Mesenchymal stem cell (in vitro differentiated cells and primary cell): ENCODE results near the gene MTHFSD.

Experiments used
- DNase-seq: peaks from one replicate; pipeline ENCODE4 v3.0.0-alpha.2; 2013
- H2AFZ ChIP-seq: one replicate; pipeline ENCODE4 v1.6.1; 2013; ENCODE audit warnings: low read depth, mild to moderate bottlenecking, control low read depth, inconsistent platforms, low read length, moderate library complexity
- H2AK5ac ChIP-seq: 2 replicates; pipeline ENCODE4 v1.6.1; 2013; ENCODE audit warnings: low read length, moderate library complexity, mild to moderate bottlenecking, inconsistent platforms; ENCODE audit not compliant: severe bottlenecking
- H2BK120ac ChIP-seq: one replicate; pipeline ENCODE4 v1.6.1; 2013; ENCODE audit warnings: low read depth, mild to moderate bottlenecking, inconsistent platforms, low read length, moderate library complexity
- H2BK12ac ChIP-seq, 2 experiments: one replicate each; pipeline ENCODE4 v1.6.1; 2013; ENCODE audit warnings: inconsistent platforms in 2 of 2, low read length in 2 of 2, mild to moderate bottlenecking in 2 of 2, moderate library complexity in 2 of 2, control low read depth in 1 of 2
- H2BK15ac ChIP-seq: one replicate; pipeline ENCODE4 v1.6.1; 2013; ENCODE audit warnings: mild to moderate bottlenecking, low read depth, inconsistent platforms; ENCODE audit not compliant: poor library complexity, severe bottlenecking
- H2BK5ac ChIP-seq: 2 replicates; pipeline ENCODE4 v1.6.1; 2013; ENCODE audit warnings: low read depth, mild to moderate bottlenecking, low read length, control low read depth, inconsistent platforms; ENCODE audit not compliant: poor library complexity, severe bottlenecking
- H3K14ac ChIP-seq, 2 experiments: one replicate each; pipeline ENCODE4 v1.6.1; 2013; ENCODE audit warnings: inconsistent platforms in 2 of 2, low read length in 2 of 2, control low read depth in 1 of 2, mild to moderate bottlenecking in 1 of 2, moderate library complexity in 1 of 2
- H3K18ac ChIP-seq, 2 experiments: one replicate each; pipeline ENCODE4 v1.6.1; 2013; ENCODE audit warnings: inconsistent platforms in 2 of 2, low read length in 2 of 2, control low read depth in 1 of 2, low read depth in 1 of 2, mild to moderate bottlenecking in 1 of 2
- H3K23ac ChIP-seq, 2 experiments: one replicate each; pipeline ENCODE4 v1.6.1; 2013; ENCODE audit warnings: inconsistent platforms in 2 of 2, low read length in 2 of 2, mild to moderate bottlenecking in 2 of 2, moderate library complexity in 2 of 2, control low read depth in 1 of 2
- H3K27ac ChIP-seq: 2 replicates; pipeline ENCODE4 v1.5.1; 2013; ENCODE audit warnings: mild to moderate bottlenecking, moderate library complexity, low read length, control low read depth, inconsistent platforms; ENCODE audit not compliant: poor library complexity, severe bottlenecking
- H3K27me3 ChIP-seq, 2 experiments: 2 replicates each; pipeline versions ENCODE4 v1.6.1 to v1.7.0; 2013; ENCODE audit warnings: low read length in 2 of 2, mild to moderate bottlenecking in 2 of 2, moderate library complexity in 2 of 2, control low read depth in 1 of 2, inconsistent platforms in 1 of 2; ENCODE audit not compliant: control insufficient read depth in 1 of 2, insufficient read depth in 1 of 2
- H3K36me3 ChIP-seq, 2 experiments: 2 replicates each; pipeline versions ENCODE4 v1.6.1 to v1.7.0; 2013; ENCODE audit warnings: low read length in 2 of 2, control low read depth in 1 of 2, inconsistent platforms in 1 of 2, low read depth in 1 of 2, mild to moderate bottlenecking in 1 of 2; ENCODE audit not compliant: insufficient read depth in 2 of 2, control insufficient read depth in 1 of 2
- H3K4ac ChIP-seq, 2 experiments: one replicate each; pipeline ENCODE4 v1.6.1; 2013; ENCODE audit warnings: inconsistent platforms in 2 of 2, low read length in 2 of 2, mild to moderate bottlenecking in 2 of 2, moderate library complexity in 2 of 2, control low read depth in 1 of 2, low read depth in 1 of 2
- H3K4me1 ChIP-seq: 2 replicates; pipeline ENCODE4 v1.6.1; 2013; ENCODE audit warnings: low read depth, low read length, control low read depth; ENCODE audit not compliant: control insufficient read depth, insufficient read depth
- H3K4me2 ChIP-seq: 2 replicates; pipeline ENCODE4 v1.6.1; 2013; ENCODE audit warnings: low read length, mild to moderate bottlenecking, inconsistent platforms; ENCODE audit not compliant: poor library complexity, severe bottlenecking
- H3K4me3 ChIP-seq, 2 experiments: 2 replicates each; pipeline versions ENCODE4 v1.5.1 to v1.7.0; 2013; ENCODE audit warnings: low read length in 2 of 2, mild to moderate bottlenecking in 2 of 2, control low read depth in 1 of 2, low read depth in 1 of 2; ENCODE audit not compliant: insufficient read depth in 1 of 2
- H3K79me1 ChIP-seq: replicated peaks from 2 replicates; pipeline ENCODE4 v1.6.1; 2013; ENCODE audit warnings: mild to moderate bottlenecking, control low read depth, low read length, inconsistent platforms; ENCODE audit not compliant: poor library complexity, severe bottlenecking
- H3K9ac ChIP-seq: 2 replicates; pipeline ENCODE4 v1.7.0; 2013; ENCODE audit warnings: mild to moderate bottlenecking, low read length, moderate library complexity
- H3K9me3 ChIP-seq: 2 replicates; pipeline ENCODE4 v1.7.0; 2013; ENCODE audit warnings: mild to moderate bottlenecking, low read length; ENCODE audit not compliant: control insufficient read depth
- H4K8ac ChIP-seq: one replicate; pipeline ENCODE4 v1.6.1; 2013; ENCODE audit warnings: inconsistent platforms, mild to moderate bottlenecking, low read length, moderate library complexity
- H4K91ac ChIP-seq: one replicate; pipeline ENCODE4 v1.6.1; 2013; ENCODE audit warnings: mild to moderate bottlenecking, low read length, inconsistent platforms
- WGBS: methylation state at CpG from one replicate; pipeline ENCODE4 v1.1.7; 2013; ENCODE audit warnings: mixed read lengths; 5-methylcytosine and 5-hydroxymethylcytosine counted together

The MTHFSD gene

DNA sequence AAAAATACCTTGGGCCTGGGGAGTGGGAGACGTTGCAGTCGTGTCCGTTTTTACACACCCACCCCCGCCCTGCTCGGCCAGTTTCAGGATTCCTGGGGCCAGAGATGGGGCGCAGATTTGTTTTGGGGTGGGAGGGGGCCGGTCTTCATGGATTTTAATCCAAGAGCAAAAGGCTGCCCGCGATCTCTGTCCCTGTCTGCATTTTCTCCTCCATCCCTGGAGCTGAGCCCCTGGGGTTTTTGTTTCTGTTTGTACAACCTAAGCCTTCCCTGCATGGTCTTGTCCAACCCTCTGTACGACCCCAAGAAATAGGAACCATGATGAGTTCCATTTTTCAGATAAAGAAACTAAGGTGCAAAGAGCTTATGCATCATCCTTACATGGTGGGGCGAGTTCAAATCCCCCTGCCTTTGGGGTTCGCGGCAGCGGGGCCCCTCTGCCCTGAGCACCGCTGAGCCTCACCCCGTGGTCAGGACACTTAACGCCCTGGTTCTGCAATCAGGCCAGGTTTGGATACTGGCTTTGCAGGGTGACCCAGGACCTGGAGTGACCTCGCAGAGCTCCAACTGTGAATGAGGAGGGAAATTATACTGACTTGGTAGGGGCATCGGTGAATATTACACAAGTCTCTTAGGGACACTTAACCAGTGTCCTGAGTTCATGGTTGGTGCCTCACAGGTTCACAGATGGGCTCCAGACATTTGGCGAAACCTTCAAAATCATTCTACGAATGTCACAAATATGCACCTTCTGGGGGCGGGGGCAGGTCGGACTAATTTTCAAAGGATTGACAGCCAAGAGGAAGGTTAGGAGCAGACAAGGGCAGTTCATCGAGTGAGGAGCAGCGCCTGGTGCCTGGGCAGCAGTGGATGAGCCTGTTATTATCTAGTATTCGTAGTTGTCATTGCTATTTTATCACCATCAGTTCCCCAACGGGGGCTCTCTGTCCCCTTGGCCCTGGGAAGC is 48.9 kb downstream of the MTHFSD start:
- H3K14ac ChIP-seq, result peak overlapping the region; percentile 76 to 99
- WGBS, result 16% methylated on average over 23 of the region's 27 CpGs
- H3K9ac ChIP-seq, result no peak overlapping the region
- H3K4me3 ChIP-seq, result no peak overlapping the region
- H2BK120ac ChIP-seq, result peak overlapping the region; percentile 98
- H3K18ac ChIP-seq, result peak overlapping the region; percentile 98 to 100
- peak overlapping the region; percentile 51 to 68 for H3K23ac ChIP-seq
- peak; percentile 47 for DNase-seq
- H2AK5ac ChIP-seq, result no peak overlapping the region
- no peaks in the 10 kb centered on the region for H3K9me3 ChIP-seq
- no peak overlapping the region for H3K27ac ChIP-seq
- H2BK12ac ChIP-seq, result peak overlapping the region; percentile 76 to 89
- peaks cover 80 to 85% of the 10 kb centered on the region in 2 experiments for H3K27me3 ChIP-seq
- H4K91ac ChIP-seq, result peak overlapping the region; percentile 99
- H3K4ac ChIP-seq, result peak overlapping the region; percentile 92 to 99
- H2AFZ ChIP-seq, result no peak overlapping the region
- H3K4me1 ChIP-seq, result peaks cover 39% of the 10 kb centered on the region
- no peaks in the 10 kb centered on the region for H3K79me1 ChIP-seq
- no peak overlapping the region for H3K4me2 ChIP-seq
- H3K36me3 ChIP-seq, result no peaks in the 10 kb centered on the region
- H2BK15ac ChIP-seq, result peak overlapping the region; percentile 62
- peak overlapping the region; percentile 79 for H4K8ac ChIP-seq
- no peak overlapping the region for H2BK5ac ChIP-seq

DNA sequence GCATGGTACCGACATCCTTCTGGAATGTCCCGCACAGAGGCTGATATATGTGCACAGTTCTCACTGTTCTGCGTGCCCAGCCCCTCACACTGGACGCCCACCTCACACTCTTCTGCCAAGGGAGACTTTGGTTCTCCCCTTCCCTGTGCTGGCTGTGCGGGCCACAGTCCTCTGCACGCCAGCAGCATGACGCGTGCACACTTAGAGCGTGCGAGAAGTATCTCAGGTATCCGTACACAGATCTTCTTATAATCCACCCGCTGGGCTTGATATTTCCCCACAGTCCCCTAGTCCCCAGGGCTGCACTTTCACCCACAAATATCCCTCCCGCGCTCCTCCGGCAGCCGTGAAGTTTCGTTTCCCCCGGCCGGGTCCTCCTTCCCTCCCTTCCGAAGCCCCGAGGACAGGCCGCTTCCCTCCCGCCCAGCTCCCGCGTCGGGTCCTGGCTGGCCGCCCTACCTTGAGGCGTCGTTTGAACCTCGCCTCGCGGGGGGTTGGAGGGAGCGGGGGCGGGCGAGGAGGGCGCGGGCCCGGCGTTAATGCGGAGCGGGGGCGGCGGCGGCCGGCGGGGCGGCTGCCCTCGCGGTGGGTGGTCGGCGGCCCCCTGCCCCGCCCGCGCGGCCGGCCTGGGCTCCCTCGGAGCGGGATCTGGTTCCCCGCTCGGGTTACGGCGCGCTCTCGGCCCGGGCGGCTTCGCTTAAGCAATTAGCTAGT is 49.7 kb downstream of the MTHFSD start:
- 2% methylated on average over 39 of the region's 67 CpGs for WGBS
- Histone ChIP-seq H3K9ac (no peak overlapping the region), H3K18ac (peak overlapping the region; percentile 97 to 98), H2AFZ (no peak overlapping the region), H3K4me2 (no peak overlapping the region), H3K79me1 (no peaks in the 10 kb centered on the region), H3K14ac (peak overlapping the region; percentile 76 to 91), H3K36me3 (no peaks in the 10 kb centered on the region), H3K23ac (no peak overlapping the region), H2BK5ac (no peak overlapping the region), H3K4ac (peak overlapping the region; percentile 81 to 85), H3K4me3 (peak overlapping the region in 1 of 2 experiments; percentile 29), H3K27me3 (peaks cover 84 to 87% of the 10 kb centered on the region in 2 experiments), H3K9me3 (no peaks in the 10 kb centered on the region), H3K27ac (no peak overlapping the region), H2BK12ac (peak overlapping the region; percentile 18 to 70), H4K8ac (peak overlapping the region; percentile 92), H3K4me1 (peaks cover 32% of the 10 kb centered on the region), H2AK5ac (no peak overlapping the region), H2BK120ac (peak overlapping the region; percentile 97), H4K91ac (peak overlapping the region; percentile 95), H2BK15ac (peak overlapping the region; percentile 95)
- DNase-seq, result peak; percentile 58

DNA sequence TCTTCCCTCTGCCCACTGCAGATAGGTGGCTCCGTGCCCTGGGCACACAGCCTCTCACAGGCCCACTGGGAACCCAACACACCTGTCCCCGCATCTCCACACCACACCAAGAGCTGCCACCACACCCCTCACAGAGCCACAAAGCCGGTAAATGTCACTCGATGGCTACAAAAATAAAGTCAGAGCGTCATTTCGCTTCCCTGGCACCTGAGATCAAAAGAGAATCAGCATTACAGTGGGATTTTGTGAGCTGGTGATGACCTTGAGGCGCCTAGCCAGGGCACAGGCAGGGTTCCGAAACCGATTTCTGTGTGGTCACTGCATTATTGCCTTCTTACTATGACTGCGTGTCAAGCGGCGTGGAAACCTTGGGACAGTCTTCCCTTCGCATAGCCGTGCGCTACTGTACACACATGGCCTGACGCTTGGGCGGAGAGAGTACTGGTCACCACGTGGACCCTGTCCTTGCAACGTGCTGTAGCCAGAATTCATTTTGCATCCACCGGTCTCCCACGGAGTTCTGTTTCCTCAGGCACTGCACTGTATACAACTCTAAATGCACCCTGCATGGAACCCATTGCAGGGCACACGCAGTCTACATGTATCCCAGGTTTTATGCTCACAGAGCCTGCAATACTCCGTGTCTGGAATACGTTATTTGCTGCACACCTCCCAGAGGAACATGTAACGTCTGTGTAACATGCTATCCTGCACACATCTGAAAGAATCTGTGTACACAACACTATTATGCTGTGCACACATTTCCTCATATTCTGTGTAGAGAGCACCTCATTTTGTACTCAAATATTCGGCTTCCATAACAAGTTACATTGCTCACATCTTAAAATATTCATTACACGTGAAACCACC is 50.5 kb downstream of the MTHFSD start:
- Histone ChIP-seq H3K79me1 (no peaks in the 10 kb centered on the region), H4K91ac (peak overlapping the region; percentile 85), H2AFZ (no peak overlapping the region), H3K36me3 (no peaks in the 10 kb centered on the region), H3K27ac (no peak overlapping the region), H2BK15ac (peak overlapping the region; percentile 17), H3K9ac (no peak overlapping the region), H3K4ac (peak overlapping the region; percentile 81 to 84), H3K14ac (peak overlapping the region in 1 of 2 experiments; percentile 91), H3K27me3 (peaks cover 92 to 94% of the 10 kb centered on the region in 2 experiments), H2BK120ac (peak overlapping the region; percentile 82), H3K18ac (peak overlapping the region; percentile 97 to 98), H2AK5ac (no peak overlapping the region), H2BK12ac (peak overlapping the region; percentile 34 to 83), H3K9me3 (no peaks in the 10 kb centered on the region), H3K4me3 (no peak overlapping the region), H3K4me1 (peaks cover 25% of the 10 kb centered on the region), H3K4me2 (no peak overlapping the region), H4K8ac (peak overlapping the region; percentile 63), H2BK5ac (no peak overlapping the region), H3K23ac (peak overlapping the region in 1 of 2 experiments; percentile 78)
- 43% methylated on average over 27 of the region's 27 CpGs for WGBS
- peak; percentile 79 for DNase-seq
